K562 (cell line): ENCODE measurements around the gene ATF6B. TPM values are rescaled to one million over a fixed set of nuclear protein-coding genes. Genes with fewer than 3 reads are reported as not detected.

Experiments
- BRCA1 ChIP-seq, 2 experiments: fragments of 450-650 bp in 1 of 2; sonication (generic) in 1 of 2; formaldehyde crosslinking in 1 of 2; IDR thresholded peaks; 2 replicates each; pipeline versions ENCODE4 v1.5.0 to v1.6.1; 2017 to 2020; ENCODE audit warnings: mild to moderate bottlenecking in 1 of 2, missing genetic modification reagents in 1 of 2
- CREB1 ChIP-seq, 2 experiments: sonication (generic) in 1 of 2; formaldehyde crosslinking in 1 of 2; IDR thresholded peaks; 2 replicates each; pipeline versions ENCODE4 v1.6.1 to v1.8.0; 2012 to 2022; ENCODE audit warnings: inconsistent platforms in 1 of 2, mild to moderate bottlenecking in 1 of 2, missing genetic modification reagents in 1 of 2, moderate library complexity in 1 of 2
- FOXA3 ChIP-seq, 2 experiments: fragments of 450-650 bp in 1 of 2; sonication (generic) in 1 of 2; formaldehyde crosslinking; IDR thresholded peaks in 1 of 2; conservative IDR thresholded peaks in 1 of 2; 2 replicates each; pipeline versions ENCODE4 v1.4.0 to v1.8.0; 2020 to 2022; ENCODE audit warnings: mild to moderate bottlenecking in 2 of 2, missing genetic modification reagents in 1 of 2
- HDGF ChIP-seq: fragments of 450-650 bp; IDR thresholded peaks from 2 replicates; pipeline ENCODE4 v1.6.1; 2016
- HINFP ChIP-seq: fragments of 450-650 bp; conservative IDR thresholded peaks from 2 replicates; pipeline ENCODE4 v1.6.1; 2016; ENCODE audit warnings: missing genetic modification characterization, low read depth, mild to moderate bottlenecking, control low read depth, missing compliant biosample characterization
- JUND ChIP-seq, 2 experiments: IDR thresholded peaks; 2 replicates in 1 of 2; 3 replicates in 1 of 2; pipeline ENCODE4 v1.6.1; 2011; ENCODE audit warnings: borderline replicate concordance in 2 of 2, low read depth in 2 of 2, low read length in 2 of 2, improper control_type of control experiment in 1 of 2, missing biosample characterization in 1 of 2, missing genetic modification characterization in 1 of 2, missing genetic modification reagents in 1 of 2
- MGA ChIP-seq: fragments of 450-650 bp; IDR thresholded peaks from 2 replicates; pipeline ENCODE4 v1.6.1; 2016; ENCODE audit warnings: mild to moderate bottlenecking, moderate library complexity
- PYGO2 ChIP-seq: fragments of 450-650 bp; IDR thresholded peaks from 2 replicates; pipeline ENCODE4 v1.6.1; 2016; ENCODE audit warnings: mild to moderate bottlenecking, missing genetic modification characterization, moderate library complexity, missing compliant biosample characterization
- RAD51 ChIP-seq: fragments of 450-650 bp; IDR thresholded peaks from 2 replicates; pipeline ENCODE4 v1.7.1; 2016; ENCODE audit warnings: low read depth, mild to moderate bottlenecking, borderline replicate concordance
- RFX1 ChIP-seq: fragments of 450-650 bp; IDR thresholded peaks from 2 replicates; pipeline ENCODE4 v1.6.1; 2016; ENCODE audit warnings: mild to moderate bottlenecking, moderate library complexity
- SMARCB1 ChIP-seq: IDR thresholded peaks from 2 replicates; pipeline ENCODE4 v1.6.1; 2011; ENCODE audit warnings: improper control_type of control experiment, low read depth; ENCODE audit not compliant: insufficient read length
- SNAPC5 ChIP-seq: fragments of 250-450 bp; sonication (Bioruptor Pico); IDR thresholded peaks from 2 replicates; pipeline ENCODE4 v1.8.0; 2021; ENCODE audit warnings: moderate library complexity, mild to moderate bottlenecking, inconsistent platforms
- polyA plus RNA-seq, 8 experiments: library from polyadenylated mRNA; depleted of rRNA in 4 of 8; stranded (reverse) in 5 of 8; unstranded in 3 of 8; fragments of >200 nt; fragmentation: Nextera tagmentation in 2 of 8; fragmentation: Illumina TruSeq in 1 of 8; extraction: Ambion mirVana in 2 of 8; extraction: Trizol in 1 of 8; gene quantifications; 2 replicates each; pipeline versions ENCODE4 v1.2.1 to v1.2.3, GENCODE V29; 2011 to 2014; ENCODE audit warnings: inconsistent platforms in 1 of 8, missing spikeins in 1 of 8
- total RNA-seq, 7 experiments: library from RNA; depleted of rRNA in 6 of 7; stranded (reverse); fragments of >200 nt in 6 of 7; fragmentation: Illumina TruSeq in 2 of 7; extraction: Trizol in 2 of 7; gene quantifications; 2 replicates each; pipeline versions ENCODE4 v1.2.1 to v1.2.3, GENCODE V29; 2011 to 2021; ENCODE audit warnings: low replicate concordance in 1 of 7

Gene ATF6B
- total and polyA plus RNA-seq, 9 of the 15 experiments (the other 6 are each of a cell fraction or from before 2014, with no cell fraction given), result 20.7 to 131 (median 31.7) TPM

GRCh38 chr6:32127717-32128592, at the start of gene ATF6B (continued):
- TF ChIP-seq MGA (no peak), HDGF (no peak), HINFP (tag) (no peak), PYGO2 (tag) (no peak), CREB1 (IDR thresholded peaks at IDR 0.05) (peak; percentile 70), CREB1 (CRISPR knock-in tag; IDR thresholded peaks at IDR 0.05) (peak; percentile 47; the same call in 1 of the 2 replicates), BRCA1 (IDR thresholded peaks at IDR 0.05) (no peak), BRCA1 (CRISPR knock-in tag; IDR thresholded peaks at IDR 0.05) (no peak), RFX1 (peak; percentile 75), RAD51 (peak; percentile 93), JUND (IDR thresholded peaks at IDR 0.05; ENCODE audit: borderline replicate concordance, low read depth, low read length) (peak; percentile 76), JUND (tag; IDR thresholded peaks at IDR 0.05; ENCODE audit: borderline replicate concordance, low read depth, low read length) (peak; percentile 51; the same call in 1 of the 3 replicates), SMARCB1 (no peak), SNAPC5 (CRISPR knock-in tag) (no peak), FOXA3 (CRISPR knock-in tag; conservative IDR thresholded peaks at IDR 0.05 in 1 of 2, IDR thresholded peaks at IDR 0.05 in 1 of 2) (no peak)
